ENCODE results near the gene FHL2.

Gene FHL2

DNA sequence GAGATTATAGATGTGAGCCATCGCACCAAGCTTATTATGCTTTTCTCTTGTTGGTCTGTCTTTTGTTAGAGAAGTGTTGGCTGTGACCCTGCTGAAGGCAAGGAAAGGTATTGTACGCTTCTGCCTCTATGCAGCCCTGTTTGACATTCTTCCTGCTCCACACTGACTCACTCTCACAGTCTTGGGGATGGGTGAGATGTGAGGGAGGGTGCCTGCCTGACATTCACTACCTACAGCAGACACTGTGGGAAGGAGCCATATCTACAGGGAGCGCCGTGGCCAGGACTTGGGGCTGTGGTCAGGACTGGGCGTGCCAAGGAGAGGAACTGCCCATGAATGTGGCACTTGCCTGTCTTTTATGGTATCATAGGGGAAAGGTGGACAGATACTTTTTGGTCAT is 43.9 kb upstream of the FHL2 start:
- TF ChIP-seq YY1 (IDR thresholded peaks at IDR 0.05; ENCODE audit: insufficient read depth, insufficient read length): no peak
- no peak for TF ChIP-seq ZNF274 (IDR thresholded peaks at IDR 0.05; ENCODE audit: low read depth, low read length)
- TF ChIP-seq SUZ12 (IDR thresholded peaks at IDR 0.05; ENCODE audit: extremely low read depth, insufficient read depth, insufficient read length): no peak
- H3K9me3 ChIP-seq (ENCODE audit: insufficient read depth, low read length): no peaks in the 10 kb centered on the region

DNA sequence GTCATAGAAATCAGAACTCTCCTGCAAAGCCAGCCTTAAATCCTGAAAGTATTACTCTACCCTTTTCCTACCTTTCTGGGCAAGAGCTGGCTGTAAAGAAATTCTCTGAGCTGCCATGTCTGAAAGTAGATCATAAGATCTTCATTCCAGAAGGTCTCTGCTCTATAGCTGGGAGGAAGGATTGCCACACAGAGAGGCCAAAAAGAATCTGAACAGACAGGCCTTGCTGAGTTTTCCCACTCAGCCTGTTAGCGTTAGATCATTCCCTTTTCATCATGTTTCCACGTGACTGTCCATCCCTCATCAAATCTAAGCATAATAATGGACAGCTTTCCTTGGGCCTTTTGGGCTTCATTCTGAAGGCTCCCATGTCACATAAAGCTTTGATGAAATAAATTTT is 43.2 kb upstream of the FHL2 start:
- no peak overlapping the region for H3K4me3 ChIP-seq (ENCODE audit: insufficient read length, low read depth)
- H3K27me3 ChIP-seq (ENCODE audit: insufficient read depth, insufficient read length): no peaks in the 10 kb centered on the region
- no peaks in the 10 kb centered on the region for H3K36me3 ChIP-seq (ENCODE audit: insufficient read depth, insufficient read length, low read length)
- no peak for TF ChIP-seq SUZ12 (IDR thresholded peaks at IDR 0.05; ENCODE audit: extremely low read depth, insufficient read depth, insufficient read length)
- no peak for TF ChIP-seq YY1 (IDR thresholded peaks at IDR 0.05; ENCODE audit: insufficient read depth, insufficient read length)
- TF ChIP-seq ZNF274 (IDR thresholded peaks at IDR 0.05; ENCODE audit: low read depth, low read length): no peak
- no peak for DNase-seq (ENCODE audit: low read depth, low spot score)
- H3K9ac ChIP-seq (ENCODE audit: insufficient read length, low read depth): no peak overlapping the region
- no peaks in the 10 kb centered on the region for H3K9me3 ChIP-seq (ENCODE audit: insufficient read depth, low read length)
- H3K4me1 ChIP-seq (ENCODE audit: insufficient read depth, insufficient read length): peaks cover 19% of the 10 kb centered on the region

More for the DNA sequence above, 43.9 kb upstream of the FHL2 start:
- H3K9ac ChIP-seq (ENCODE audit: insufficient read length, low read depth): no peak overlapping the region
- no peak for DNase-seq (ENCODE audit: low read depth, low spot score)
- peaks cover 19% of the 10 kb centered on the region for H3K4me1 ChIP-seq (ENCODE audit: insufficient read depth, insufficient read length)
- no peaks in the 10 kb centered on the region for H3K27me3 ChIP-seq (ENCODE audit: insufficient read depth, insufficient read length)
- H3K4me3 ChIP-seq (ENCODE audit: insufficient read length, low read depth): no peak overlapping the region
- no peaks in the 10 kb centered on the region for H3K36me3 ChIP-seq (ENCODE audit: insufficient read depth, insufficient read length, low read length)

DNA sequence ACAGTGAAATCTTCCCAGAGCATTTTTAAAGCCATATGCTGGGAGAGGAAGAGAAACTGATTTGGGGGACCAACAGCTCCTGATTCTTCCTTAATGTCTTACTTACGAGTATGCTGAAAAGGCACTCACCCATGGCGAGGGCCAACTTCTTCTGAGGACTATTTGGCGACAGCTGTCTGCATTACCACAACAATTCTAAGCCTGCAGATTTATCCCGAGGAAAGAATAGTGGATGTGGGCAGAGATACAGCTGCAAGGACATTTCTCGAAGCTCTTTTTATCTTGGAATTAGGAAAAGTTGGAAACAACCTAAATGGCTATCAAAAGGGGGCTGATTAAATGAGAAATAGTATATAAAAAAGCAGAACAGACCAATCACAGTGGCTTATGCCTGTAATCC is 40.3 kb upstream of the FHL2 start:
- no peak overlapping the region for H3K4me3 ChIP-seq (ENCODE audit: insufficient read length, low read depth)
- H3K4me1 ChIP-seq (ENCODE audit: insufficient read depth, insufficient read length): peaks cover 19% of the 10 kb centered on the region
- no peak for DNase-seq (ENCODE audit: low read depth, low spot score)
- no peaks in the 10 kb centered on the region for H3K9me3 ChIP-seq (ENCODE audit: insufficient read depth, low read length)
- no peaks in the 10 kb centered on the region for H3K36me3 ChIP-seq (ENCODE audit: insufficient read depth, insufficient read length, low read length)
- no peak overlapping the region for H3K9ac ChIP-seq (ENCODE audit: insufficient read length, low read depth)
- TF ChIP-seq ZNF274 (IDR thresholded peaks at IDR 0.05; ENCODE audit: low read depth, low read length) (no peak), YY1 (IDR thresholded peaks at IDR 0.05; ENCODE audit: insufficient read depth, insufficient read length) (no peak), SUZ12 (IDR thresholded peaks at IDR 0.05; ENCODE audit: extremely low read depth, insufficient read depth, insufficient read length) (no peak)
- H3K27me3 ChIP-seq (ENCODE audit: insufficient read depth, insufficient read length): no peaks in the 10 kb centered on the region

DNA sequence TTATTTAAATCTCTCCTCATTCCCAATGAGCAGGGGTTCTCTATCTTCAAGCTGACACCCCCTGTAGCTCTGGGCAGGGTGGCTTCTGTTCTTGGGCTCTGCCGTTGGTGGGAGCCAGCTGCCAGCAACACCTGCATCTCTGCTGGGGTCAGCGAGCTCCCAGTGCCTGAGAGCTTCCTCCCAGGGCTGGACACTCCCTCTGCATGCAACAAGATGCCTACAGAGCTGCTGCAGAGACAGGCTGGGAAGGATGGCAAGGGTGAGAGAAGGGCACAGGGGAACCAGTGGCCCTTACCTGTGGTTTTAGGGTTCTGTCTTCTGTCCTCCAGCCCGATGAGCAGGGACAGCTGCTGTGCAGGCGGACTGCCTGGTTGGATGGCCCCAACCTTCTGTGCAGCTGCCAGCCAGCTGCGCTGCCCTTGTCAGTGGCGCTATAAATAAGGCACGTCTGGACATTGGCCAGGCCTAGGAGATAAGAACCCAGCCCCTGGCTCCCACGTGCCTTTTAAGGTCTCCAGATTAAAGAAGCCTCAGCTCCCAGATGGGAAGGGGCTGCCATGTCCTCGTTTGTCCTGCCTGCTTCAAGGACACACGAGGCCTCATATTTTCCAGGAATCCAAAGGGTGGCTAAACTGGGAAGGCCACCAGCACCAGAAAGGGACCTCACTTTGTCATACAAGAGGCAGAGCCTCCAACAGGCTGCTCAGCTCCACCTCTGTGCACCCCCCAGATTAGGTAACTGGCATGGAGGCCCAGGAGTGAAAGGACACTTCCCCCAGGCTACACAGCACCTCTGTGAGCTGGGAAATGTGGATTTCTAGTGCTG is 39.5 kb upstream of the FHL2 start:
- Histone ChIP-seq H3K9me3 (ENCODE audit: insufficient read depth, low read length) (no peaks in the 10 kb centered on the region), H3K4me3 (ENCODE audit: insufficient read length, low read depth) (no peak overlapping the region), H3K9ac (ENCODE audit: insufficient read length, low read depth) (no peak overlapping the region), H3K27me3 (ENCODE audit: insufficient read depth, insufficient read length) (no peaks in the 10 kb centered on the region), H3K36me3 (ENCODE audit: insufficient read depth, insufficient read length, low read length) (no peaks in the 10 kb centered on the region), H3K4me1 (ENCODE audit: insufficient read depth, insufficient read length) (peaks cover 11% of the 10 kb centered on the region)
- TF ChIP-seq SUZ12 (IDR thresholded peaks at IDR 0.05; ENCODE audit: extremely low read depth, insufficient read depth, insufficient read length): no peak
- TF ChIP-seq ZNF274 (IDR thresholded peaks at IDR 0.05; ENCODE audit: low read depth, low read length): no peak
- no peak for TF ChIP-seq YY1 (IDR thresholded peaks at IDR 0.05; ENCODE audit: insufficient read depth, insufficient read length)
- no peak for DNase-seq (ENCODE audit: low read depth, low spot score)

DNA sequence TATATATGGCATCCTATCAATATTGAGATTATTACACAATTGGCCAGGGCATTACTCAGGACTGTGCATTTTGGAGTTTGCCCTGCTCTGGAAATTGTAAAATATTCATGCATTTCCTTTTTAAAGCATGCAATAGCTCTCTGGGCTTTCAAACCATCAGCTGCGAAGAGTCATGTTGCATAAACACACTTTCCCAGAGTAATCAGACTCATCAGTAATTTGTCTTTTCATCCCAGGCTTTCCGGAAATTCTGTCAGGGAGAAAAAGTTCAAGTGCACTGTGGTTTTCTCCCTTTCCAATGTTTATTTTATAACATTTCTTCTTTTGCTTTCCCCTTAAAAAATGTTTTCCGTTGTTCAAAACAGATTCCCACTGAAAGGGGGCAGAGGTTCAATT is 38.9 kb upstream of the FHL2 start:
- H3K4me1 ChIP-seq (ENCODE audit: insufficient read depth, insufficient read length): peaks cover 6% of the 10 kb centered on the region
- DNase-seq (ENCODE audit: low read depth, low spot score): no peak
- TF ChIP-seq ZNF274 (IDR thresholded peaks at IDR 0.05; ENCODE audit: low read depth, low read length): no peak
- TF ChIP-seq YY1 (IDR thresholded peaks at IDR 0.05; ENCODE audit: insufficient read depth, insufficient read length): no peak
- no peak for TF ChIP-seq SUZ12 (IDR thresholded peaks at IDR 0.05; ENCODE audit: extremely low read depth, insufficient read depth, insufficient read length)

DNA sequence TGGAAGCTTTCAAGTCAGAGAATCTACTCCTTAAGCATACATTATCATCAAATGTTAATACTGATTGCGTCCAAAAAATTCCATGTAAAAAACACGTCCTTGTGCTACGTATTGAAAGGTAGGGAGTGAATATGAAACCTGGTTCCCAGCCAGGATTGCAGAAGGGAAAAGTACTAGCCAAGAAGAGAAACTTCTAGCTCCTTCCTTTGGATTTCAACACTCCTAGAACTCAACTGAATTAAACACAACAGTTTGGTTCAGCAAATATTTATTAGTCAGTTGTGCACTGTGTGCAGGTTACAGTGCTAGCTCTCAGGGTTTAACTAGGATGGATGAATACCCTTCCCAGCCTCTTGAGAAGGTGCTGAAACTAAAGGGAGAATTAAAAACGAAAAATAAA is 33.9 kb upstream of the FHL2 start:
- Histone ChIP-seq H3K4me3 (ENCODE audit: insufficient read length, low read depth) (no peak overlapping the region), H3K9ac (ENCODE audit: insufficient read length, low read depth) (no peak overlapping the region), H3K9me3 (ENCODE audit: insufficient read depth, low read length) (no peaks in the 10 kb centered on the region), H3K4me1 (ENCODE audit: insufficient read depth, insufficient read length) (peaks cover 3% of the 10 kb centered on the region), H3K36me3 (ENCODE audit: insufficient read depth, insufficient read length, low read length) (no peaks in the 10 kb centered on the region), H3K27me3 (ENCODE audit: insufficient read depth, insufficient read length) (no peaks in the 10 kb centered on the region)
- TF ChIP-seq SUZ12 (IDR thresholded peaks at IDR 0.05; ENCODE audit: extremely low read depth, insufficient read depth, insufficient read length): no peak
- TF ChIP-seq YY1 (IDR thresholded peaks at IDR 0.05; ENCODE audit: insufficient read depth, insufficient read length): no peak
- TF ChIP-seq ZNF274 (IDR thresholded peaks at IDR 0.05; ENCODE audit: low read depth, low read length): no peak
- DNase-seq (ENCODE audit: low read depth, low spot score): no peak

More for the DNA sequence above, 38.9 kb upstream of the FHL2 start:
- Histone ChIP-seq H3K9ac (ENCODE audit: insufficient read length, low read depth) (no peak overlapping the region), H3K4me3 (ENCODE audit: insufficient read length, low read depth) (no peak overlapping the region), H3K9me3 (ENCODE audit: insufficient read depth, low read length) (no peaks in the 10 kb centered on the region), H3K36me3 (ENCODE audit: insufficient read depth, insufficient read length, low read length) (no peaks in the 10 kb centered on the region), H3K27me3 (ENCODE audit: insufficient read depth, insufficient read length) (no peaks in the 10 kb centered on the region)

DNA sequence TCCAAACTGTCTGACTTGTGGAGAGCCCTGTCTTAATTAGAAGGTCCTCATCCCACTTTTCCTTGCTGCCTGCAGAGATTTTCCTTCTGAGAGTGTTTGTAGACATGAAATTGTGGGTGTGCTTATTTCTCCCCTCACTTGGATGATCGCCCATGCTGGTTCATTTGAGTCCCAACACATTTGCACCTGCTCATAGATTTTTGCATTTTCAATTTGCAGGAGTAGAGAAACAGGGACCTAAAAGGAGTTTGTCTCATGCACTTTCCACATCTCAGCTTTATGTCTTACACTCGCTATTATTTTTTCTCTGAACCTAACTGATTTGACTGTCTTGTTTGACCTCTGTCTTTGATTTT is 33.2 kb upstream of the FHL2 start:
- Histone ChIP-seq H3K36me3 (ENCODE audit: insufficient read depth, insufficient read length, low read length) (no peaks in the 10 kb centered on the region), H3K27me3 (ENCODE audit: insufficient read depth, insufficient read length) (no peaks in the 10 kb centered on the region), H3K9me3 (ENCODE audit: insufficient read depth, low read length) (no peaks in the 10 kb centered on the region), H3K9ac (ENCODE audit: insufficient read length, low read depth) (no peak overlapping the region), H3K4me3 (ENCODE audit: insufficient read length, low read depth) (no peak overlapping the region), H3K4me1 (ENCODE audit: insufficient read depth, insufficient read length) (peaks cover 3% of the 10 kb centered on the region)
- TF ChIP-seq YY1 (IDR thresholded peaks at IDR 0.05; ENCODE audit: insufficient read depth, insufficient read length) (no peak), SUZ12 (IDR thresholded peaks at IDR 0.05; ENCODE audit: extremely low read depth, insufficient read depth, insufficient read length) (no peak), ZNF274 (IDR thresholded peaks at IDR 0.05; ENCODE audit: low read depth, low read length) (no peak)
- DNase-seq (ENCODE audit: low read depth, low spot score): no peak

Measured in NT2/D1 (cell line).